ENCODE measurements around the gene PTGDR.

PTGDR gene

DNA sequence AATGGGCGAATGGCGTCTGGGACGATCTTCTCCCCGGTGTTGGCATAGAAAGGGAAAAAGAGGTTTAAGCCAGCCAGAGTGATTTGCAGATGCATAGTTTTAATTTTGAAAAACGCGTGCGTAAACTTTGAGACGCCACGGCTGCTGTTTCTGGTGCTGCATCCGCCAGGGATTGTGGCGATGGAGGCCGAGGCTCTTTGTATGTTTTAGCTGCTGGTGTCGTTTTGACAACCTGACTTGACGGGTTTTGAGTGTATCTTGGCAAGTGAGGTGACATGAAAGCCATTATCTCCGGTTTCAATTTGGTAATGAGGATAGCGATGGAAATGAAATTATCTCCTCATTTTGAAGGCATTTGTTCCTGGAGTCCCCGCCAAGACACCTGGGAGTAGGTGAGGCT, 1.6 kb downstream of the PTGDR start:
- TF ChIP-seq CTCF (IDR thresholded peaks at IDR 0.05; ENCODE audit: extremely low read depth, insufficient read depth, missing control alignments) = no peak
- DNase-seq (ENCODE audit: low spot score) = no peak
- in situ Hi-C loops (cut with MboI; ENCODE audit: low pct_unique_long_range_greater_than_20kb, low sequenced_read_pairs, unreplicated experiment) = no loop called here

GRCh38 chr14:52269982-52270381, 2.5 kb downstream of the PTGDR start:
- in situ Hi-C loops (cut with MboI; ENCODE audit: low pct_unique_long_range_greater_than_20kb, low sequenced_read_pairs, unreplicated experiment) = no loop called here
- no peak for DNase-seq (ENCODE audit: low spot score)
- no peak for TF ChIP-seq CTCF (IDR thresholded peaks at IDR 0.05; ENCODE audit: extremely low read depth, insufficient read depth, missing control alignments)

DNA sequence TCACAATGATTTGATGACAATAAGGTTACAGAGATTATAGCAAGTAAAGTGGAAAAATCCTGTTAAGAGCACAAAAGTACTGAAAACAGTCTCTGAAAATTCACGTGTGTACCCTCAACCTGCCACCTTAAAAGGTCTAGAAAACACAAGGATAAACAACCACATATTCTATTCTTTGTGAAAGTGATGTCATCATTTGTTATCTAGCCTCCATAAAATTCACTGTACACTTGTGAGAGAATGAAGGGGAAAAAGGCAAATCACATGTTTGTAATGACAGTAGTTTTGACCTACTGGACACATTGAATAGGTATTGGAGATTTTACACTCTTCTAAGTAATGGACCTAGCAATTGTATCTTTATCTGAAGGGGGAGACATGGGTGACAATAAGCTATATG, 4.0 kb downstream of the PTGDR start:
- TF ChIP-seq CTCF (IDR thresholded peaks at IDR 0.05; ENCODE audit: extremely low read depth, insufficient read depth, missing control alignments) = no peak
- in situ Hi-C loops (cut with MboI; ENCODE audit: low pct_unique_long_range_greater_than_20kb, low sequenced_read_pairs, unreplicated experiment) = no loop called here
- DNase-seq (ENCODE audit: low spot score) = no peak

DNA sequence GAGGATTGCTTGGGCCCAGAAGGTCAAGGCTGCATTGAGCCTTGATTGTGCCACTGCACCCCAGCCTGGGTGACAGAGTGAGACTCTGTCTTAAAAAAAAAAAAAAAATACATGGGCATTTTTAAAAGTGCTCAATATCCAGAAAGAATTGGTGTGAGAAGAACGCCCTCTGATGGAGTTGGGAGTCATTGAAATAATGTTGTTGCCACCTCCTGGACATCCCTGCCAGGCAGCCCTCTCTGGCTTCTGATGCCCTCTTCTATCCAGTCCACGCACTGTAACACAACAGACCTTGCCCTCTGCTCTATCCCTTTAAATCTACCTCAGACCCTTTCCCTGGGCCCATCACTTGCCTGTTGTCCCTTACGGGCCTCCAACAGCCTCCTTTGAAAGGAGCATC, 4.9 kb downstream of the PTGDR start:
- peak; percentile 34 for TF ChIP-seq CTCF (IDR thresholded peaks at IDR 0.05; ENCODE audit: extremely low read depth, insufficient read depth, missing control alignments)
- peak; percentile 33 for DNase-seq (ENCODE audit: low spot score)
- in situ Hi-C loops (cut with MboI; ENCODE audit: low pct_unique_long_range_greater_than_20kb, low sequenced_read_pairs, unreplicated experiment) = no loop called here

GRCh38 chr14:52275372-52275771, 7.9 kb downstream of the PTGDR start:
- no peak for DNase-seq (ENCODE audit: low spot score)
- TF ChIP-seq CTCF (IDR thresholded peaks at IDR 0.05; ENCODE audit: extremely low read depth, insufficient read depth, missing control alignments) = no peak
- in situ Hi-C loops (cut with MboI; ENCODE audit: low pct_unique_long_range_greater_than_20kb, low sequenced_read_pairs, unreplicated experiment) = no loop called here

DNA sequence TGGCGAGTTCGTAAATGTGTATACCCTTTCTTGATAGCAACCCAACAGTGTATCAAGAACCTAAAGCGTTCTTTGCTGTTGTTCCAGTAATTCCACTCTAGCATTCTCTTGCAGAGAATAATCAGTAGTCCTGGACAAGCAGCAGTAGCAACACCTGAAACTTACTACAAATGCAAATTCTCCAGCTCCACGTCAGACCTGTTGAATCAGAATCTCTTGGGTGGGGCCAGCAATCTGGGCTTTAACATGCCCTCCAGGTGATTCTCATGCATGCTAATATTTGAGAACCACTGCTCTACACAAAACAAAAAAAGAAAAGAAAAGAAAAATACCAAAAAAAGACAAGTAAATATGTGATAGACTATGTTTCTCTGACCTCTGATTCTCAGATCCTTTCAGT, 10.1 kb downstream of the PTGDR start:
- TF ChIP-seq CTCF (IDR thresholded peaks at IDR 0.05; ENCODE audit: extremely low read depth, insufficient read depth, missing control alignments) = no peak
- no peak for DNase-seq (ENCODE audit: low spot score)
- in situ Hi-C loops (cut with MboI; ENCODE audit: low pct_unique_long_range_greater_than_20kb, low sequenced_read_pairs, unreplicated experiment) = no loop called here

DNA sequence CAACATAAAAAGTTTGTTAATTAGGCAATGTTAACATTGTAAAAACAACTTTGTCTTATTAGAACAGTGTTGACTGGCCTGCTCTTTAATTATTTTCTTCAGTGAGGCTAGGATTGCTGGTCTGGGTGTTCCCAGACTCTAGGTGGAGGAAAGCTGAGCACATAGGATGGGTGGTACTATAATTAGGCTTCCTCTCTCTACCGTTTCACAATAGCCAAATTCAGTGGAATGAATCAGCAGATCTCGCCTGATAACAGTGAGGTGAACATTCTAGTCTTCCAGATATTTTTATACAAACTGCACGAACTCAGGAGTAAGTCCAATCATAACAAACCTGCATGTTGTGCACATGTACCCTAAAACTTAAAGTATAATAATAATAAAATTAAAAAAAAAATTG, 11.9 kb downstream of the PTGDR start:
- no peak for DNase-seq (ENCODE audit: low spot score)

More for the DNA sequence above, 11.9 kb downstream of the PTGDR start:
- TF ChIP-seq CTCF (IDR thresholded peaks at IDR 0.05; ENCODE audit: extremely low read depth, insufficient read depth, missing control alignments) = no peak
- in situ Hi-C loops (cut with MboI; ENCODE audit: low pct_unique_long_range_greater_than_20kb, low sequenced_read_pairs, unreplicated experiment) = no loop called here
